Measurements from ENCODE around the gene FIBIN. TPM values are rescaled to one million over a fixed set of nuclear protein-coding genes. Genes with fewer than 3 reads are reported as not detected.

Gene FIBIN
- total RNA-seq, 1 experiment from 2014 or later: 0.37 TPM

- no peak overlapping the region for H3K27ac Mint-ChIP-seq
- H3K27me3 Mint-ChIP-seq (ENCODE audit: low read depth): no peaks in the 10 kb centered on the region; the same call in 1 of the 2 replicates
- no peak for DNase-seq (ENCODE audit: low spot score)
- TF ChIP-seq ATF2 (CRISPR knock-in tag; IDR thresholded peaks at IDR 0.05; ENCODE audit: borderline replicate concordance, low read depth) (no peak), MAX (CRISPR knock-in tag; IDR thresholded peaks at IDR 0.05) (no peak), USF2 (CRISPR knock-in tag; IDR thresholded peaks at IDR 0.05) (no peak), ZNF425 (CRISPR knock-in tag; conservative IDR thresholded peaks at IDR 0.05) (no peak), MXD4 (CRISPR knock-in tag; IDR thresholded peaks at IDR 0.05; ENCODE audit: borderline replicate concordance) (no peak), ZSCAN18 (CRISPR knock-in tag; IDR thresholded peaks at IDR 0.05) (no peak), AR (CRISPR knock-in tag; IDR thresholded peaks at IDR 0.05) (no peak), ZNF416 (CRISPR knock-in tag; IDR thresholded peaks at IDR 0.05) (no peak)
- POLR2A ChIA-PET: no interaction called here
- H3K4me3 Mint-ChIP-seq: no peak overlapping the region
- H3K9me3 Mint-ChIP-seq: no peaks in the 10 kb centered on the region
- no peaks in the 10 kb centered on the region for H3K36me3 Mint-ChIP-seq
- CTCF ChIA-PET: no interaction called here
- no peaks in the 10 kb centered on the region for H3K4me1 Mint-ChIP-seq
- ATAC-seq: no peak
Measured at GRCh38 chr11:27002838-27003237, 8.9 kb downstream of the FIBIN start.

- Mint-ChIP-seq H3K27ac (no peak overlapping the region), H3K36me3 (no peaks in the 10 kb centered on the region), H3K4me3 (no peak overlapping the region), H3K27me3 (ENCODE audit: low read depth) (no peaks in the 10 kb centered on the region; the same call in 1 of the 2 replicates), H3K9me3 (no peaks in the 10 kb centered on the region), H3K4me1 (no peaks in the 10 kb centered on the region)
- DNase-seq (ENCODE audit: low spot score) (no peak), ATAC-seq (no peak)
- CTCF ChIA-PET: no interaction called here
- POLR2A ChIA-PET: no interaction called here
- no peak for TF ChIP-seq JAZF1 (CRISPR knock-in tag; IDR thresholded peaks at IDR 0.05)
- TF ChIP-seq ZMAT4 (CRISPR knock-in tag; IDR thresholded peaks at IDR 0.05): no peak
- TF ChIP-seq E2F5 (CRISPR knock-in tag; IDR thresholded peaks at IDR 0.05): no peak
- TF ChIP-seq ZBTB21 (CRISPR knock-in tag; IDR thresholded peaks at IDR 0.05; ENCODE audit: borderline replicate concordance): no peak
- no peak for TF ChIP-seq ZNF425 (CRISPR knock-in tag; conservative IDR thresholded peaks at IDR 0.05)
- no peak for TF ChIP-seq ESRRA (CRISPR knock-in tag; IDR thresholded peaks at IDR 0.05; ENCODE audit: borderline replicate concordance)
- TF ChIP-seq ARID4B (CRISPR knock-in tag; IDR thresholded peaks at IDR 0.05; ENCODE audit: borderline replicate concordance): no peak
- TF ChIP-seq SOX15 (CRISPR knock-in tag; IDR thresholded peaks at IDR 0.05): no peak
- no peak for TF ChIP-seq MYBL2 (CRISPR knock-in tag; IDR thresholded peaks at IDR 0.05)
- no peak for TF ChIP-seq CREM (CRISPR knock-in tag; IDR thresholded peaks at IDR 0.05)
Measured at GRCh38 chr11:27004103-27004502, 10.2 kb downstream of the FIBIN start.
